WTC11 (cell line): ENCODE results near the gene LYRM7. TPM values are rescaled to one million over a fixed set of nuclear protein-coding genes. Genes with fewer than 3 reads are reported as not detected.

ENCODE experiments used
- ATAC-seq: fragments of 200-7000 bp; cut with Tn5 transposase; 2 replicates; pipeline ENCODE4 v1.10.0; 2021; ENCODE audit warnings: mild to moderate bottlenecking, moderate library complexity
- CTCF ChIA-PET: fragments of 300-600 bp; sonication (Branson Sonifier 250); formaldehyde crosslinking; loops from one replicate; lab custom pipeline; 2021; ENCODE audit warnings: antibody characterized with exemption; lab: Charles Lee
- POLR2A ChIA-PET: fragments of 350-600 bp; sonication (Branson Sonifier 250); formaldehyde crosslinking; loops from one replicate; lab custom pipeline; 2021; ENCODE audit warnings: antibody characterized with exemption; lab: Charles Lee
- DNase-seq: peaks from one replicate; pipeline ENCODE4 v3.0.0; 2021; ENCODE audit warnings: low spot score
- H3K27ac Mint-ChIP-seq: 2 replicates; pipeline ENCODE4 v1.8.0; 2021; ENCODE audit warnings: mixed read lengths
- H3K27me3 Mint-ChIP-seq: 2 replicates; pipeline ENCODE4 v1.8.0; 2021; ENCODE audit warnings: low read depth, mild to moderate bottlenecking, moderate library complexity, mixed read lengths
- H3K36me3 Mint-ChIP-seq: 2 replicates; pipeline ENCODE4 v1.8.0; 2021; ENCODE audit warnings: mixed read lengths
- H3K4me1 Mint-ChIP-seq: 2 replicates; pipeline ENCODE4 v1.8.0; 2022; ENCODE audit warnings: mixed read lengths
- H3K4me3 Mint-ChIP-seq: 2 replicates; pipeline ENCODE4 v1.8.0; 2021; ENCODE audit warnings: mild to moderate bottlenecking, moderate library complexity, mixed read lengths
- H3K9me3 Mint-ChIP-seq: 2 replicates; pipeline ENCODE4 v1.8.0; 2021; ENCODE audit warnings: mixed read lengths
- AFF4 ChIP-seq: sonication (generic); formaldehyde crosslinking; IDR thresholded peaks from 2 replicates; pipeline ENCODE4 v1.8.1; 2023; ENCODE audit warnings: mild to moderate bottlenecking, missing genetic modification reagents, borderline replicate concordance
- ATF3 ChIP-seq: sonication (generic); formaldehyde crosslinking; conservative IDR thresholded peaks from 2 replicates; pipeline ENCODE4 v1.8.1; 2022; ENCODE audit warnings: mild to moderate bottlenecking, missing genetic modification reagents
- CBFB ChIP-seq: sonication (generic); formaldehyde crosslinking; IDR thresholded peaks from 2 replicates; pipeline ENCODE4 v1.8.1; 2022; ENCODE audit warnings: mild to moderate bottlenecking, low read depth, missing genetic modification reagents
- EMX1 ChIP-seq: fragments of 250-450 bp; sonication (Bioruptor Pico); IDR thresholded peaks from 2 replicates; pipeline ENCODE4 v1.8.0; 2021; ENCODE audit warnings: mild to moderate bottlenecking
- KAT7 ChIP-seq: sonication (generic); formaldehyde crosslinking; IDR thresholded peaks from 2 replicates; pipeline ENCODE4 v1.8.1; 2023; ENCODE audit warnings: missing genetic modification reagents, mild to moderate bottlenecking, borderline replicate concordance
- MXD4 ChIP-seq: fragments of 250-450 bp; sonication (Bioruptor Pico); IDR thresholded peaks from 2 replicates; pipeline ENCODE4 v1.8.0; 2021; ENCODE audit warnings: mild to moderate bottlenecking, moderate library complexity, borderline replicate concordance
- SP1 ChIP-seq: sonication (generic); formaldehyde crosslinking; conservative IDR thresholded peaks from 2 replicates; pipeline ENCODE4 v1.8.1; 2022; ENCODE audit warnings: missing genetic modification reagents
- TP53 ChIP-seq: sonication (generic); formaldehyde crosslinking; IDR thresholded peaks from 2 replicates; pipeline ENCODE4 v1.8.1; 2023; ENCODE audit warnings: mild to moderate bottlenecking, missing genetic modification reagents
- ZBTB43 ChIP-seq: sonication (generic); formaldehyde crosslinking; IDR thresholded peaks from 2 replicates; pipeline ENCODE4 v1.8.1; 2023; ENCODE audit warnings: mild to moderate bottlenecking, missing genetic modification reagents
- ZNF219 ChIP-seq: sonication (generic); formaldehyde crosslinking; IDR thresholded peaks from 2 replicates; pipeline ENCODE4 v1.8.0; 2023; ENCODE audit warnings: missing genetic modification reagents, mild to moderate bottlenecking, borderline replicate concordance
- ZNF263 ChIP-seq: sonication (generic); formaldehyde crosslinking; IDR thresholded peaks from 2 replicates; pipeline ENCODE4 v1.8.1; 2022; ENCODE audit warnings: low read depth, mild to moderate bottlenecking, moderate library complexity, missing genetic modification reagents
- ZNF423 ChIP-seq: fragments of 250-450 bp; sonication (Bioruptor Pico); IDR thresholded peaks from 2 replicates; pipeline ENCODE4 v2.1.2; 2022; ENCODE audit warnings: mild to moderate bottlenecking, moderate library complexity
- ZNF512 ChIP-seq: sonication (generic); formaldehyde crosslinking; IDR thresholded peaks from 2 replicates; pipeline ENCODE4 v1.8.1; 2022; ENCODE audit warnings: missing genetic modification reagents, borderline replicate concordance
- total RNA-seq: library from RNA; stranded (reverse); gene quantifications from 3 replicates; pipeline ENCODE4 v1.2.3, GENCODE V29; 2021

LYRM7 gene
- total RNA-seq, 1 experiment from 2014 or later, result 11.2 TPM

GRCh38 chr5:131194725-131195124 is 24.0 kb downstream of the LYRM7 start:
- Mint-ChIP-seq H3K4me3 (no peak overlapping the region), H3K27ac (peak overlapping the region; percentile 47), H3K36me3 (no peaks in the 10 kb centered on the region), H3K4me1 (peaks cover 10% of the 10 kb centered on the region), H3K9me3 (no peaks in the 10 kb centered on the region), H3K27me3 (no peaks in the 10 kb centered on the region)
- TF ChIP-seq SP1 (CRISPR knock-in tag) (no peak), ZBTB43 (CRISPR knock-in tag) (no peak), CBFB (CRISPR knock-in tag) (no peak), AFF4 (CRISPR knock-in tag) (no peak)
- CTCF ChIA-PET, result no interaction called here
- DNase-seq (no peak), ATAC-seq (no peak)
- POLR2A ChIA-PET, result no interaction called here

- Mint-ChIP-seq H3K9me3 (no peaks in the 10 kb centered on the region), H3K4me3 (no peak overlapping the region), H3K27ac (no peak overlapping the region), H3K4me1 (peaks cover 10% of the 10 kb centered on the region), H3K27me3 (no peaks in the 10 kb centered on the region), H3K36me3 (no peaks in the 10 kb centered on the region)
- POLR2A ChIA-PET, result no interaction called here
- ATAC-seq, result peak; percentile 60
- no peak for TF ChIP-seq EMX1 (CRISPR knock-in tag)
- no peak for TF ChIP-seq AFF4 (CRISPR knock-in tag)
- TF ChIP-seq ATF3 (CRISPR knock-in tag), result no peak
- no peak for TF ChIP-seq ZNF263 (CRISPR knock-in tag)
- 0 out of 2 replicates have a peak, but pooled peaks have one; percentile 27 for TF ChIP-seq ZNF423 (CRISPR knock-in tag)
- TF ChIP-seq ZNF219 (CRISPR knock-in tag), result no peak
- no peak for TF ChIP-seq MXD4 (CRISPR knock-in tag)
- CTCF ChIA-PET, result no interaction called here
- no peak for DNase-seq
Measured at GRCh38 chr5:131195696-131196095, 25.0 kb downstream of the LYRM7 start.

- TF ChIP-seq ZNF512 (CRISPR knock-in tag), result no peak
- TF ChIP-seq KAT7 (CRISPR knock-in tag), result no peak
- TF ChIP-seq TP53, result no peak
- Mint-ChIP-seq H3K4me3 (no peak overlapping the region), H3K9me3 (no peaks in the 10 kb centered on the region), H3K27ac (no peak overlapping the region), H3K27me3 (no peaks in the 10 kb centered on the region), H3K36me3 (no peaks in the 10 kb centered on the region), H3K4me1 (peaks cover 10% of the 10 kb centered on the region)
- ChIA-PET CTCF (no interaction called here), POLR2A (no interaction called here)
- ATAC-seq (no peak), DNase-seq (no peak)
Measured at GRCh38 chr5:131196331-131196730, 25.6 kb downstream of the LYRM7 start.
